GM12878 (cell line): Measurements from ENCODE around the gene PELI1. TPM values are rescaled to one million over a fixed set of nuclear protein-coding genes. Genes with fewer than 3 reads are reported as not detected.

Experiments
- BRCA1 ChIP-seq: IDR thresholded peaks from 2 replicates; pipeline ENCODE4 v1.6.1; 2011; ENCODE audit warnings: low read depth, low read length, improper control_type of control experiment
- CUX1 ChIP-seq: IDR thresholded peaks from 2 replicates; pipeline ENCODE4 v1.6.1; 2012; ENCODE audit warnings: improper control_type of control experiment, low read depth, low read length; ENCODE audit not compliant: insufficient replicate concordance
- GATAD2B ChIP-seq: fragments of 450-650 bp; conservative IDR thresholded peaks from 2 replicates; pipeline ENCODE4 v1.6.1; 2017; ENCODE audit warnings: low read depth, mild to moderate bottlenecking, moderate library complexity
- HDGF ChIP-seq: fragments of 450-650 bp; IDR thresholded peaks from 2 replicates; pipeline ENCODE4 v1.6.1; 2016; ENCODE audit warnings: antibody characterized with exemption
- MXI1 ChIP-seq: fragments of 150-350 bp; IDR thresholded peaks from 2 replicates; pipeline ENCODE4 v1.6.1; 2011; ENCODE audit warnings: low read depth, mild to moderate bottlenecking, inconsistent platforms, low read length, improper control_type of control experiment
- NFIC ChIP-seq: IDR thresholded peaks from 2 replicates; pipeline ENCODE4 v1.6.1; 2012; ENCODE audit warnings: low read depth, mild to moderate bottlenecking, inconsistent platforms, low read length, moderate library complexity
- POU2F2 ChIP-seq: IDR thresholded peaks from 3 replicates; pipeline ENCODE4 v1.6.1; 2011; ENCODE audit warnings: low read depth, mild to moderate bottlenecking, low read length, borderline replicate concordance
- SREBF1 ChIP-seq: IDR thresholded peaks from 2 replicates; pipeline ENCODE4 v1.6.1; 2012; ENCODE audit warnings: mild to moderate bottlenecking, low read length
- SREBF2 ChIP-seq: IDR thresholded peaks from 2 replicates; pipeline ENCODE4 v1.6.1; 2012; ENCODE audit warnings: mild to moderate bottlenecking, low read length
- ZNF687 ChIP-seq: fragments of 450-650 bp; IDR thresholded peaks from 2 replicates; pipeline ENCODE4 v1.6.1; 2017; ENCODE audit warnings: mild to moderate bottlenecking, moderate library complexity
- polyA plus RNA-seq, 11 experiments: library from polyadenylated mRNA; depleted of rRNA in 4 of 11; unstranded in 6 of 11; stranded (reverse) in 5 of 11; fragments of >200 nt; fragmentation: Nextera tagmentation in 4 of 11; fragmentation: Illumina TruSeq in 1 of 11; extraction: Ambion mirVana in 4 of 11; extraction: Trizol in 1 of 11; gene quantifications; 1 replicate in 1 of 11; 2 replicates in 10 of 11; pipeline versions ENCODE4 v1.2.1 to v1.2.3, GENCODE V29; 2011 to 2016; ENCODE audit warnings: inconsistent platforms in 2 of 11, missing spikeins in 2 of 11, low read depth in 1 of 11
- total RNA-seq, 4 experiments: library from RNA; depleted of rRNA in 3 of 4; stranded (reverse); fragments of >200 nt in 3 of 4; fragmentation: Illumina TruSeq in 1 of 4; extraction: Trizol in 1 of 4; gene quantifications; 2 replicates each; pipeline versions ENCODE4 v1.2.1 to v1.2.3, GENCODE V29; 2013 to 2021
- TF ChIP-seq, protein P1 (sequence below): fragments of 450-650 bp; IDR thresholded peaks from 2 replicates; pipeline ENCODE4 v1.6.1; 2017; ENCODE audit warnings: mild to moderate bottlenecking, moderate library complexity
- TF ChIP-seq, protein P2 (sequence below): fragments of 450-650 bp; IDR thresholded peaks from 2 replicates; pipeline ENCODE4 v1.6.1; 2014; ENCODE audit warnings: mild to moderate bottlenecking

The PELI1 gene
- total and polyA plus RNA-seq, 10 of the 15 experiments (the other 5 are each of a cell fraction or from before 2014, with no cell fraction given), result 12.1 to 92.0 (median 39.8) TPM

DNA sequence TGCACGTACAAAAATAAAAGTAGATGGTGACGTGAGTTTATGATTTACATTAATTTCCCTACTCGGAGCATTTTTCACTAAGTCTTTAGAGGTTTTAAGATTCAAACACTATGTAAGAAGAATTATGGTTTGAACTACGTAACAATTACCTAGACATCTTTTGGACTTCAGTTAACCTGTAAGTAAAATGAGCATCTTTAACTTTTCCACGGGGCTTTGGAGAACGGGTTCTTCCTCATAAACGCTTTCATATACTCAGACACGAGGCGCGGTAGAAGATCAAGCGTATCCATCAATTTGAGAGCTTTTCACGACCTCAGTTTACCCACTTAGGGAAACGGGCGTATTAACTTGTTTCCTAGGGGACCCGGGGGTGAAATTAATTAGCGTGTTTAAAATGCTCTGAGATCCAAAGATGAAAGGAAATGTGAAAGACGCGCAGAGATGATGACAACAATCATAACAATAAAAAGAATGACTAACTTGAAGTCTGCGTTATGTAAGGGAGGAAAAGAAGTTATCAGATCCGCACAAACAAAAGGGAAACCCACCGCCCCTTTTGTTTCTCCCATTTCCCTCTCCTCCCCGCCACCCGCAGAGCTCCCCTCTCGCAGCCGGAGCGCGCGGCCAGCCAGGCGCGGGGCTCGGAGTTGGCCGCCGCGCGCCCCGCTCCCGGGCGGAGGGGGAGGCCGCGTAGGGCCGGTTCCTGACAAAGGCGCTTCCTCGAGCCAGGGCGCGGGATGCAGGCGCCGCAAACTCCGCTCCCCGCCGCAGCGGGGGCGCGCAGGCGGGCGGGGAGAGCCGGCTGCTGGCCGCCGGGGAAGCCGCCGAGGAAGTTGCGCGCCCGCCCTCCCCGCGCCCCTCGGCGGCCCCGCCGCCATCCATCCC is 807 bp downstream of the PELI1 start (continued):
- TF ChIP-seq, protein P1, sequence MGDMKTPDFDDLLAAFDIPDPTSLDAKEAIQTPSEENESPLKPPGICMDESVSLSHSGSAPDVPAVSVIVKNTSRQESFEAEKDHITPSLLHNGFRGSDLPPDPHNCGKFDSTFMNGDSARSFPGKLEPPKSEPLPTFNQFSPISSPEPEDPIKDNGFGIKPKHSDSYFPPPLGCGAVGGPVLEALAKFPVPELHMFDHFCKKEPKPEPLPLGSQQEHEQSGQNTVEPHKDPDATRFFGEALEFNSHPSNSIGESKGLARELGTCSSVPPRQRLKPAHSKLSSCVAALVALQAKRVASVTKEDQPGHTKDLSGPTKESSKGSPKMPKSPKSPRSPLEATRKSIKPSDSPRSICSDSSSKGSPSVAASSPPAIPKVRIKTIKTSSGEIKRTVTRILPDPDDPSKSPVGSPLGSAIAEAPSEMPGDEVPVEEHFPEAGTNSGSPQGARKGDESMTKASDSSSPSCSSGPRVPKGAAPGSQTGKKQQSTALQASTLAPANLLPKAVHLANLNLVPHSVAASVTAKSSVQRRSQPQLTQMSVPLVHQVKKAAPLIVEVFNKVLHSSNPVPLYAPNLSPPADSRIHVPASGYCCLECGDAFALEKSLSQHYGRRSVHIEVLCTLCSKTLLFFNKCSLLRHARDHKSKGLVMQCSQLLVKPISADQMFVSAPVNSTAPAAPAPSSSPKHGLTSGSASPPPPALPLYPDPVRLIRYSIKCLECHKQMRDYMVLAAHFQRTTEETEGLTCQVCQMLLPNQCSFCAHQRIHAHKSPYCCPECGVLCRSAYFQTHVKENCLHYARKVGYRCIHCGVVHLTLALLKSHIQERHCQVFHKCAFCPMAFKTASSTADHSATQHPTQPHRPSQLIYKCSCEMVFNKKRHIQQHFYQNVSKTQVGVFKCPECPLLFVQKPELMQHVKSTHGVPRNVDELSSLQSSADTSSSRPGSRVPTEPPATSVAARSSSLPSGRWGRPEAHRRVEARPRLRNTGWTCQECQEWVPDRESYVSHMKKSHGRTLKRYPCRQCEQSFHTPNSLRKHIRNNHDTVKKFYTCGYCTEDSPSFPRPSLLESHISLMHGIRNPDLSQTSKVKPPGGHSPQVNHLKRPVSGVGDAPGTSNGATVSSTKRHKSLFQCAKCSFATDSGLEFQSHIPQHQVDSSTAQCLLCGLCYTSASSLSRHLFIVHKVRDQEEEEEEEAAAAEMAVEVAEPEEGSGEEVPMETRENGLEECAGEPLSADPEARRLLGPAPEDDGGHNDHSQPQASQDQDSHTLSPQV, result no peak
- TF ChIP-seq MXI1 (0 out of 2 replicates have a peak, but pooled peaks have one; percentile 15), POU2F2 (no peak), SREBF2 (no peak), GATAD2B (0 out of 2 replicates have a peak, but pooled peaks have one; percentile 80), CUX1 (no peak), HDGF (no peak), ZNF687 (0 out of 2 replicates have a peak, but pooled peaks have one; percentile 12), SREBF1 (no peak), BRCA1 (no peak), NFIC (no peak)
- TF ChIP-seq, protein P2, sequence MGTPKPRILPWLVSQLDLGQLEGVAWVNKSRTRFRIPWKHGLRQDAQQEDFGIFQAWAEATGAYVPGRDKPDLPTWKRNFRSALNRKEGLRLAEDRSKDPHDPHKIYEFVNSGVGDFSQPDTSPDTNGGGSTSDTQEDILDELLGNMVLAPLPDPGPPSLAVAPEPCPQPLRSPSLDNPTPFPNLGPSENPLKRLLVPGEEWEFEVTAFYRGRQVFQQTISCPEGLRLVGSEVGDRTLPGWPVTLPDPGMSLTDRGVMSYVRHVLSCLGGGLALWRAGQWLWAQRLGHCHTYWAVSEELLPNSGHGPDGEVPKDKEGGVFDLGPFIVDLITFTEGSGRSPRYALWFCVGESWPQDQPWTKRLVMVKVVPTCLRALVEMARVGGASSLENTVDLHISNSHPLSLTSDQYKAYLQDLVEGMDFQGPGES, result no peak
